Sigmoid colon (tissue), 4 donors: ENCODE data around the gene TWIST1.

Experiments used
- CTCF ChIP-seq, 4 experiments: fragments of 450-650 bp in 3 of 4; fragments of 200-600 bp in 1 of 4; IDR thresholded peaks; one replicate each; pipeline ENCODE4 v1.5.1; 2016 to 2019; ENCODE audit warnings: antibody characterized with exemption in 4 of 4, mild to moderate bottlenecking in 3 of 4, moderate library complexity in 2 of 4
- EP300 ChIP-seq, 4 donors: sonication (generic); formaldehyde crosslinking; IDR thresholded peaks; one replicate each; pipeline ENCODE4 v1.6.1; 2017; ENCODE audit warnings: antibody characterized with exemption in 4 of 4
- POLR2A ChIP-seq, 2 donors: fragments of 450-650 bp; IDR thresholded peaks; one replicate each; pipeline ENCODE4 v1.6.1; 2016; ENCODE audit warnings: antibody characterized with exemption in 2 of 2, mild to moderate bottlenecking in 2 of 2, moderate library complexity in 2 of 2
- POLR2AphosphoS5 ChIP-seq, 4 donors: sonication (generic); formaldehyde crosslinking; IDR thresholded peaks; one replicate each; pipeline ENCODE4 v1.6.1; 2017; ENCODE audit warnings: antibody characterized with exemption in 4 of 4

GRCh38 chr7:19145434-19146115 is 28.1 kb upstream of the TWIST1 start:
- TF ChIP-seq POLR2A (IDR thresholded peaks at IDR 0.05) (no peak), CTCF (IDR thresholded peaks at IDR 0.05) (no peak), EP300 (IDR thresholded peaks at IDR 0.05) (no peak), POLR2AphosphoS5 (IDR thresholded peaks at IDR 0.05) (no peak)
